CD4-positive, alpha-beta T cell treated with Interleukin-21 for 1 hour (primary cell): Measurements from ENCODE around the gene NPBWR2.
"Not testable (repeated sequence)": the region's sequence is repeated elsewhere in the genome, so short reads cannot be mapped to it uniquely, and the experiment has no call there.

Experiments used
- DNase-seq: peaks from one replicate; pipeline ENCODE4 v3.0.0-alpha.2; 2020

NPBWR2 gene

GRCh38 chr20:64143018-64143801, 35.8 kb upstream of the NPBWR2 start:
- no peak for DNase-seq

DNA sequence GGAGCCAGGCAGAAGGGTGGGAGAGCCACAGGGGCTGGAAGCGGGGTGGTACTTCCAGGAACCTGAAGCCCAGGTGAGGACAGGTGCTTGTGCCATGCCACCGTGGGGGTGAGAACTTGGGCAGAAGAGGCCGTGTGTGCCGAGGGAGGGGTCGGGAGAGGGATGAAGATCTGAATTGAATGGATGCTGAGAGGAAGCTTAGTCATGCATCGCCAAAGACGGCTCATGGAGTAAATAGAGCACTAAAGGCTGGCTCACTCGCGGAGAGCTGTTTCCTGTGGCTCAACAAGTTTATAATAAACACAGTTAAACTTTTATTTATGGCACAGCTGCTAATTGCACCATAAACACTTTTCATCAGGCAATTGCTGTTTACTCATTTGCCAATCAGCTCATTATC, 35.2 kb upstream of the NPBWR2 start:
- no peak for DNase-seq

- DNase-seq: no peak
Observed at GRCh38 chr20:64140956-64141355, 33.6 kb upstream of the NPBWR2 start.

- no peak for DNase-seq
Observed at GRCh38 chr20:64140061-64140931, 32.9 kb upstream of the NPBWR2 start.

DNA sequence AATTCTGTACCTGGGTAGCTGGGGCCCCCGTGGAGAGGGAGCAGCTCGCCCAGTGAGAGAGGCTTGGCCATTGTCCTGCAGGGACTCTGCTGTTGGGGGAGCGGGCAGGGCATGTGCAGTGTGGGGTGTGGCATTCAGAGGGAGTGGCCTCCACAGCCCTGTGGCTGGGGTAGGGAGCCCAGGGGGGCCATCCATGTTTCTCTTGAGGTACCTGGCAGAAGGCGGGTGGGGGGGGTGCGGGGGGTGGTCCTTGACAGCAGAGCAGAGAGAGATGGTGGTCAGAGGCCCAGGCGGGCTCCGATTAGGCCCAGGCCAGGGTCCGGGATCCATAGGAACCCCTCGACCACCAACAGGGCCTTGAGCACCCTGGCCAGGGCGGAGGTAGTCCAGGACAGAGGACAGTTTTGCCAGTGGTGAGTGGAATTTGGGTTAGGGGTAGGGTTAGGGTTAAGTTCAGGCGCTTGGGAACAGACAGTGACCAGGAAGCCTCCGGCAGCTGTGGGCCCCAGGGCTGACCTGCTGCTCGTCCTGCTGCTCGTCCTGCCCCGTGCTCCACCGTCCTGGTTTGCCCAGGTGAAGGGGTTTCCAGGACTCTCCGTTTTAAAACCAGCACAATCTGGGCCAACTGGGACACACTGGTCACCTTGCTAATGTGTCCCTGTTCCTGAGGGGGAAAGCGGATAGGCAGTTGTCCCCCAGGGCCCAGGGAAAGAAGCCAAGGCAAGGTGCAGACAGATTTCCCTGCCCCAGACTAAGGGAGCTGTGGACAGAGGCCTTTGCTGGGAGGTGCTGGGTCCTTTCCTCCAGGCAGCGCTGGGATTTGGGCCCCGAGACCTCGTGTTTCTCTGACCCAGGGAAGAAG, 32.1 kb upstream of the NPBWR2 start:
- DNase-seq: no peak

GRCh38 chr20:64138276-64138815, 31.0 kb upstream of the NPBWR2 start:
- DNase-seq: no peak

- no peak for DNase-seq
Observed at GRCh38 chr20:64137598-64138031, 30.2 kb upstream of the NPBWR2 start.

GRCh38 chr20:64136004-64136710, 28.8 kb upstream of the NPBWR2 start:
- no peak for DNase-seq

DNA sequence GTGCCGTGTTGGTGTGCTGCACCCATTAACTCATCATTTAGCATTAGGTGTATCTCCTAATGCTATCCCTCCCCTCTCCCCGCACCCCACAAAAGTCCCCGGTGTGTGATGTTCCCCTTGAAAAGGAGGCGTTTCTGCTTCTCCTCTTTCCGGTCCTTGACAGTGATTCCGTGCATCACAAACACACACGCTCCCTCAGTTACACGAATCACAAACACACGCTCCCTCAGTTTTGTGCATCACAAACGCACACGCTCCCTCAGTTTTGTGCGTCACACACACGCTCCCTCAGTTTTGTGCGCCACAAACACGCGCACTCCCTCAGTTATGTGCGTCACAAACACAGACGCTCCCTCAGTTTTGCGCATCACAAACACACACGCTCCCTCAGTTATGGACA, 27.4 kb upstream of the NPBWR2 start:
- not testable (repeated sequence) for DNase-seq

DNA sequence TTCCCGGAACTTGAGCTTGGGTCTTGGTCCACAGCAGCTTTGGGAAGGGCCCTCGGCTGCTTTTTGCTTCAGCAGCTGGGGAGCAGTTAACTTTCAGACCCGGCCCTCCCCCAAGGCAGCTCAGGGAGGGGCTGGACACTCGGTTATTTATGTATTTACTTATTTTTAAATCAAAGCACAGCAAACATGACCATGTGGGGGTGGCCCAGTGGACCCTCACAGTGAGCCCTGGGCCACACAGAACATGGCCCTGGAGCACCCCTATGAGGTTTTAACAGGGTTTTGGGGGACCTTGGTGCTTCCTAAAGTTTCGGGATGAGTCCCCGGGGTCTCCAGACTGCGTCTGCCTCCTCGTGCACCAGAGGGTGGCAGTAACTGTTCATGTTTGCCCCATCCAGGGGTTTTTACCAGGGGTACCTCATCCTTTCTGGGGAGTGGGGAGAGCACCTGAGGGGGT, 26.6 kb upstream of the NPBWR2 start:
- no peak for DNase-seq

GRCh38 chr20:64131406-64131805, 24.0 kb upstream of the NPBWR2 start:
- no peak for DNase-seq

DNA sequence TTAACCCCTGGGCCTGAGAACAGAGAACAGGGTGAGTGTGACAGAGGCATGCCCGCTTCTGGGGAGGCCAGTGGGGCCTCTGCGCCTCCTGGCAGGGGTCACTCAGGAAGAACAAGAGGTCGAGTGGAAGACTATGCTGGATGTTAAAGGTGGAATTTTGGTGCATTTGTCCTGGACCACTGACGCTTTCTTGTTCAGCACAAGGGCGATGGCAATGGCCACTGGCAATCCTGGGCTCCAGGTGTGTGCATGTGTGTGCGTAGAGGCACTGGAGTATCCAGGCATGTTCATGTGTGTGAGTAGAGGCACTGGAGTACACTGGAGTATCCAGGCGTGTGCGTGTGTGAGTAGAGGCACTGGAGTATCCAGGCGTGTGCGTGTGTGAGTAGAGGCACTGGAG, 23.5 kb upstream of the NPBWR2 start:
- DNase-seq: no peak

DNA sequence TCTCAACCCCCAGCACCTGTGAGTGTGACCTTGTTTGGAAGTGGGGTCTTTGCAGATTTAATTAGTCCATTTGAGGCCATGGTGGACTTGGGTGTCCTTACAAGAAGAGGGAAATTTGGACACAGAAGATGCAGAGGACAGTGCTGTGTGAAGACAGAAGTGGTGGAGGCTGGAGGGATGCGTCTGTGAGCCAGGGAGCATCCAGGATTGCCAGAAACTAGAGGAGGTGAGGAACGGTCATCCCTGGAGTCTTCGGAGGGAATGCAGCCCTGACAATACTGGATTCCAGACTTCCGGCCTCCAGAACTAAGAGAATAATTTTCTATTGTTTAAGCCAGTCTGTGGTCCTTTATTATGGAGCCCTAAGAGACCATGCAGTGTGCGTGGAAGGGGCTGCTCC, 22.9 kb upstream of the NPBWR2 start:
- DNase-seq: no peak

- no peak for DNase-seq
Observed at GRCh38 chr20:64129146-64129782, 21.9 kb upstream of the NPBWR2 start.

- not testable (repeated sequence) for DNase-seq
Observed at GRCh38 chr20:64123517-64123916, 16.2 kb upstream of the NPBWR2 start.

DNA sequence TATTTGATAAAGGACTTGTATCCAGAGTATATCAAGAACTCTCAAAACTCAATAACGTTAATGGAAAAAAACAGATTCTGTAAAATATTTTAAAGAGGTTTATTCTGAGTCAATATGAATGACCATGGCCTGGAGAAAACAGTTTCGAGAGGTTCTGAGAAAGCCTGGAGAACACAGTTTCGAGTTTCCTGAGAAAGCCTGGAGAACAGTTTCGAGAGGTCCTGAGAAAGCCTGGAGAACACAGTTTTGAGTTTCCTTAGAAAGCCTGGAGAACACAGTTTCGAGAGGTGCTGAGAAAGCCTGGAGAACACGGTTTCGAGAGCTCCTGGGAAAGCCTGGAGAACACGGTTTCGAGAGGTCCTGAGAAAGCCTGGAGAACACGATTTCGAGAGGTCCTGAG, 15.6 kb upstream of the NPBWR2 start:
- not testable (repeated sequence) for DNase-seq

GRCh38 chr20:64121586-64121985, 14.2 kb upstream of the NPBWR2 start:
- DNase-seq: no peak

- no peak for DNase-seq
Observed at GRCh38 chr20:64119681-64120341, 12.4 kb upstream of the NPBWR2 start.

GRCh38 chr20:64119301-64119680, 11.9 kb upstream of the NPBWR2 start:
- no peak for DNase-seq

- not testable (repeated sequence) for DNase-seq
Observed at GRCh38 chr20:64117432-64117777, 10.0 kb upstream of the NPBWR2 start.
